Measurements from ENCODE around the gene ITGA11. TPM values are rescaled to one million over a fixed set of nuclear protein-coding genes. Genes with fewer than 3 reads are reported as not detected.

ITGA11 gene
- total and polyA plus RNA-seq, 2 experiments from 2014 or later: 0.03 to 0.40 TPM

DNA sequence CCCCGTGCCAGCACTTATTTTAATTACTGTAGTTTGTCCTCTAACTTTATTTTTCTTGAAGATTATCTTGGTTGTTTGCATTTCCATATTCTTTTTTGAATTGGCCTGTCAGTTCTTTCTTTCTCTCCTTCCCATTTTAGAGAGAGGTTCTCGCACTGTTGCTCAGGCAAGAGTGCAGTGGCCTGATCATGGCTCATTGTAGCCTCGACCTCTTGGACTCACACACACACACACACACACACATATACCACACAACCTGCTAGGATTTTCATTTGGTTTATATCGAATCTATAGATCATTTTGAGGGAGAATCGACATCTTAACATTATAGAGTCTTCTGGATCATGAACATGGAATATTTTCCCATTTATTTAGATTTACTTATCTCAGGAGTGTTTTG, 145.7 kb downstream of the ITGA11 start:
- TF ChIP-seq, protein P1, sequence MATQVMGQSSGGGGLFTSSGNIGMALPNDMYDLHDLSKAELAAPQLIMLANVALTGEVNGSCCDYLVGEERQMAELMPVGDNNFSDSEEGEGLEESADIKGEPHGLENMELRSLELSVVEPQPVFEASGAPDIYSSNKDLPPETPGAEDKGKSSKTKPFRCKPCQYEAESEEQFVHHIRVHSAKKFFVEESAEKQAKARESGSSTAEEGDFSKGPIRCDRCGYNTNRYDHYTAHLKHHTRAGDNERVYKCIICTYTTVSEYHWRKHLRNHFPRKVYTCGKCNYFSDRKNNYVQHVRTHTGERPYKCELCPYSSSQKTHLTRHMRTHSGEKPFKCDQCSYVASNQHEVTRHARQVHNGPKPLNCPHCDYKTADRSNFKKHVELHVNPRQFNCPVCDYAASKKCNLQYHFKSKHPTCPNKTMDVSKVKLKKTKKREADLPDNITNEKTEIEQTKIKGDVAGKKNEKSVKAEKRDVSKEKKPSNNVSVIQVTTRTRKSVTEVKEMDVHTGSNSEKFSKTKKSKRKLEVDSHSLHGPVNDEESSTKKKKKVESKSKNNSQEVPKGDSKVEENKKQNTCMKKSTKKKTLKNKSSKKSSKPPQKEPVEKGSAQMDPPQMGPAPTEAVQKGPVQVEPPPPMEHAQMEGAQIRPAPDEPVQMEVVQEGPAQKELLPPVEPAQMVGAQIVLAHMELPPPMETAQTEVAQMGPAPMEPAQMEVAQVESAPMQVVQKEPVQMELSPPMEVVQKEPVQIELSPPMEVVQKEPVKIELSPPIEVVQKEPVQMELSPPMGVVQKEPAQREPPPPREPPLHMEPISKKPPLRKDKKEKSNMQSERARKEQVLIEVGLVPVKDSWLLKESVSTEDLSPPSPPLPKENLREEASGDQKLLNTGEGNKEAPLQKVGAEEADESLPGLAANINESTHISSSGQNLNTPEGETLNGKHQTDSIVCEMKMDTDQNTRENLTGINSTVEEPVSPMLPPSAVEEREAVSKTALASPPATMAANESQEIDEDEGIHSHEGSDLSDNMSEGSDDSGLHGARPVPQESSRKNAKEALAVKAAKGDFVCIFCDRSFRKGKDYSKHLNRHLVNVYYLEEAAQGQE (IDR thresholded peaks at IDR 0.05; ENCODE audit: unreplicated experiment): no peak
- TF ChIP-seq NANOG (IDR thresholded peaks at IDR 0.05; ENCODE audit: borderline replicate concordance) (no peak), POLR2AphosphoS5 (IDR thresholded peaks at IDR 0.05; ENCODE audit: low read depth) (no peak), ZNF331 (CRISPR knock-in tag; IDR thresholded peaks at IDR 0.05; ENCODE audit: low read depth) (no peak), ZNF114 (CRISPR knock-in tag; IDR thresholded peaks at IDR 0.05) (no peak), EZH2phosphoT487 (IDR thresholded peaks at IDR 0.05; ENCODE audit: unreplicated experiment) (no peak), JUNB (IDR thresholded peaks at IDR 0.05; ENCODE audit: unreplicated experiment) (no peak), STAT1 (IDR thresholded peaks at IDR 0.05; ENCODE audit: unreplicated experiment) (no peak), CREB1 (CRISPR knock-in tag; IDR thresholded peaks at IDR 0.05; ENCODE audit: low read depth) (no peak), EZH2 (IDR thresholded peaks at IDR 0.05; ENCODE audit: low read depth, unreplicated experiment) (no peak)
- TF ChIP-seq, protein P2, sequence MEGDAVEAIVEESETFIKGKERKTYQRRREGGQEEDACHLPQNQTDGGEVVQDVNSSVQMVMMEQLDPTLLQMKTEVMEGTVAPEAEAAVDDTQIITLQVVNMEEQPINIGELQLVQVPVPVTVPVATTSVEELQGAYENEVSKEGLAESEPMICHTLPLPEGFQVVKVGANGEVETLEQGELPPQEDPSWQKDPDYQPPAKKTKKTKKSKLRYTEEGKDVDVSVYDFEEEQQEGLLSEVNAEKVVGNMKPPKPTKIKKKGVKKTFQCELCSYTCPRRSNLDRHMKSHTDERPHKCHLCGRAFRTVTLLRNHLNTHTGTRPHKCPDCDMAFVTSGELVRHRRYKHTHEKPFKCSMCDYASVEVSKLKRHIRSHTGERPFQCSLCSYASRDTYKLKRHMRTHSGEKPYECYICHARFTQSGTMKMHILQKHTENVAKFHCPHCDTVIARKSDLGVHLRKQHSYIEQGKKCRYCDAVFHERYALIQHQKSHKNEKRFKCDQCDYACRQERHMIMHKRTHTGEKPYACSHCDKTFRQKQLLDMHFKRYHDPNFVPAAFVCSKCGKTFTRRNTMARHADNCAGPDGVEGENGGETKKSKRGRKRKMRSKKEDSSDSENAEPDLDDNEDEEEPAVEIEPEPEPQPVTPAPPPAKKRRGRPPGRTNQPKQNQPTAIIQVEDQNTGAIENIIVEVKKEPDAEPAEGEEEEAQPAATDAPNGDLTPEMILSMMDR (conservative IDR thresholded peaks at IDR 0.05; ENCODE audit: low read depth in 2 of 2): no peak
- TF ChIP-seq, protein P3, sequence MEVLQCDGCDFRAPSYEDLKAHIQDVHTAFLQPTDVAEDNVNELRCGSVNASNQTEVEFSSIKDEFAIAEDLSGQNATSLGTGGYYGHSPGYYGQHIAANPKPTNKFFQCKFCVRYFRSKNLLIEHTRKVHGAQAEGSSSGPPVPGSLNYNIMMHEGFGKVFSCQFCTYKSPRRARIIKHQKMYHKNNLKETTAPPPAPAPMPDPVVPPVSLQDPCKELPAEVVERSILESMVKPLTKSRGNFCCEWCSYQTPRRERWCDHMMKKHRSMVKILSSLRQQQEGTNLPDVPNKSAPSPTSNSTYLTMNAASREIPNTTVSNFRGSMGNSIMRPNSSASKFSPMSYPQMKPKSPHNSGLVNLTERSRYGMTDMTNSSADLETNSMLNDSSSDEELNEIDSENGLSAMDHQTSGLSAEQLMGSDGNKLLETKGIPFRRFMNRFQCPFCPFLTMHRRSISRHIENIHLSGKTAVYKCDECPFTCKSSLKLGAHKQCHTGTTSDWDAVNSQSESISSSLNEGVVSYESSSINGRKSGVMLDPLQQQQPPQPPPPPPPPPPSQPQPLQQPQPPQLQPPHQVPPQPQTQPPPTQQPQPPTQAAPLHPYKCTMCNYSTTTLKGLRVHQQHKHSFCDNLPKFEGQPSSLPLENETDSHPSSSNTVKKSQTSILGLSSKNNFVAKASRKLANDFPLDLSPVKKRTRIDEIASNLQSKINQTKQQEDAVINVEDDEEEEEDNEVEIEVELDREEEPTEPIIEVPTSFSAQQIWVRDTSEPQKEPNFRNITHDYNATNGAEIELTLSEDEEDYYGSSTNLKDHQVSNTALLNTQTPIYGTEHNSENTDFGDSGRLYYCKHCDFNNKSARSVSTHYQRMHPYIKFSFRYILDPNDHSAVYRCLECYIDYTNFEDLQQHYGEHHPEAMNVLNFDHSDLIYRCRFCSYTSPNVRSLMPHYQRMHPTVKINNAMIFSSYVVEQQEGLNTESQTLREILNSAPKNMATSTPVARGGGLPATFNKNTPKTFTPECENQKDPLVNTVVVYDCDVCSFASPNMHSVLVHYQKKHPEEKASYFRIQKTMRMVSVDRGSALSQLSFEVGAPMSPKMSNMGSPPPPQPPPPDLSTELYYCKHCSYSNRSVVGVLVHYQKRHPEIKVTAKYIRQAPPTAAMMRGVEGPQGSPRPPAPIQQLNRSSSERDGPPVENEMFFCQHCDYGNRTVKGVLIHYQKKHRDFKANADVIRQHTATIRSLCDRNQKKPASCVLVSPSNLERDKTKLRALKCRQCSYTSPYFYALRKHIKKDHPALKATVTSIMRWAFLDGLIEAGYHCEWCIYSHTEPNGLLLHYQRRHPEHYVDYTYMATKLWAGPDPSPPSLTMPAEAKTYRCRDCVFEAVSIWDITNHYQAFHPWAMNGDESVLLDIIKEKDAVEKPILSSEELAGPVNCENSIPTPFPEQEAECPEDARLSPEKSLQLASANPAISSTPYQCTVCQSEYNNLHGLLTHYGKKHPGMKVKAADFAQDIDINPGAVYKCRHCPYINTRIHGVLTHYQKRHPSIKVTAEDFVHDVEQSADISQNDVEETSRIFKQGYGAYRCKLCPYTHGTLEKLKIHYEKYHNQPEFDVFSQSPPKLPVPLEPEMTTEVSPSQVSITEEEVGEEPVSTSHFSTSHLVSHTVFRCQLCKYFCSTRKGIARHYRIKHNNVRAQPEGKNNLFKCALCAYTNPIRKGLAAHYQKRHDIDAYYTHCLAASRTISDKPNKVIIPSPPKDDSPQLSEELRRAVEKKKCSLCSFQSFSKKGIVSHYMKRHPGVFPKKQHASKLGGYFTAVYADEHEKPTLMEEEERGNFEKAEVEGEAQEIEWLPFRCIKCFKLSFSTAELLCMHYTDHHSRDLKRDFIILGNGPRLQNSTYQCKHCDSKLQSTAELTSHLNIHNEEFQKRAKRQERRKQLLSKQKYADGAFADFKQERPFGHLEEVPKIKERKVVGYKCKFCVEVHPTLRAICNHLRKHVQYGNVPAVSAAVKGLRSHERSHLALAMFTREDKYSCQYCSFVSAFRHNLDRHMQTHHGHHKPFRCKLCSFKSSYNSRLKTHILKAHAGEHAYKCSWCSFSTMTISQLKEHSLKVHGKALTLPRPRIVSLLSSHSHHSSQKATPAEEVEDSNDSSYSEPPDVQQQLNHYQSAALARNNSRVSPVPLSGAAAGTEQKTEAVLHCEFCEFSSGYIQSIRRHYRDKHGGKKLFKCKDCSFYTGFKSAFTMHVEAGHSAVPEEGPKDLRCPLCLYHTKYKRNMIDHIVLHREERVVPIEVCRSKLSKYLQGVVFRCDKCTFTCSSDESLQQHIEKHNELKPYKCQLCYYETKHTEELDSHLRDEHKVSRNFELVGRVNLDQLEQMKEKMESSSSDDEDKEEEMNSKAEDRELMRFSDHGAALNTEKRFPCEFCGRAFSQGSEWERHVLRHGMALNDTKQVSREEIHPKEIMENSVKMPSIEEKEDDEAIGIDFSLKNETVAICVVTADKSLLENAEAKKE (CRISPR knock-in tag; IDR thresholded peaks at IDR 0.05): no peak
- TF ChIP-seq, protein P4, sequence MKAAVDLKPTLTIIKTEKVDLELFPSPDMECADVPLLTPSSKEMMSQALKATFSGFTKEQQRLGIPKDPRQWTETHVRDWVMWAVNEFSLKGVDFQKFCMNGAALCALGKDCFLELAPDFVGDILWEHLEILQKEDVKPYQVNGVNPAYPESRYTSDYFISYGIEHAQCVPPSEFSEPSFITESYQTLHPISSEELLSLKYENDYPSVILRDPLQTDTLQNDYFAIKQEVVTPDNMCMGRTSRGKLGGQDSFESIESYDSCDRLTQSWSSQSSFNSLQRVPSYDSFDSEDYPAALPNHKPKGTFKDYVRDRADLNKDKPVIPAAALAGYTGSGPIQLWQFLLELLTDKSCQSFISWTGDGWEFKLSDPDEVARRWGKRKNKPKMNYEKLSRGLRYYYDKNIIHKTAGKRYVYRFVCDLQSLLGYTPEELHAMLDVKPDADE (IDR thresholded peaks at IDR 0.05): no peak
- H3K4me3 ChIP-seq: no peak overlapping the region
- ATAC-seq (no peak), DNase-seq (ENCODE audit: low spot score) (no peak)
- no peak overlapping the region for H3K27ac ChIP-seq (ENCODE audit: low read depth)
- peaks cover 32% of the 10 kb centered on the region for H4K20me1 ChIP-seq (replicated peaks; ENCODE audit: insufficient read depth)
- peak overlapping the region; percentile 16 for H3K4me2 ChIP-seq
- peaks cover 68% of the 10 kb centered on the region for H3K4me1 ChIP-seq (ENCODE audit: insufficient read depth)
- Mint-ChIP-seq H3K4me3 (no peak overlapping the region), H3K36me3 (ENCODE audit: low read depth) (peaks cover 43% of the 10 kb centered on the region), H3K9me3 (peaks cover 10% of the 10 kb centered on the region; the same call in 2 of the 3 replicates), H3K27me3 (ENCODE audit: insufficient read depth, low read depth, poor library complexity) (peaks cover 6% of the 10 kb centered on the region), H3K4me1 (peaks cover 66% of the 10 kb centered on the region), H3K27ac (peak overlapping the region; percentile 34; the same call in 1 of the 2 replicates)
- H3K27me3 ChIP-seq (ENCODE audit: insufficient read depth): no peaks in the 10 kb centered on the region
- H3K9me2 ChIP-seq (ENCODE audit: insufficient read depth): no peaks in the 10 kb centered on the region
- peaks cover 5% of the 10 kb centered on the region; the same call in 1 of the 2 replicates for H3K36me3 ChIP-seq (ENCODE audit: insufficient read depth)
- no peaks in the 10 kb centered on the region; the same call in 1 of the 2 replicates for H3F3A ChIP-seq (replicated peaks; ENCODE audit: low read depth)
- peaks cover 100% of the 10 kb centered on the region for H3K79me2 ChIP-seq (replicated peaks; ENCODE audit: insufficient read depth)
- H2AFZ ChIP-seq: no peak overlapping the region

All from GM23338 (cell line).